GM12864 (cell line): ENCODE results near the gene NEAT1.
A peak's percentile ranks its signal among the peaks of the same experiment; 100 is the strongest.

Source experiments
- DNase-seq: peaks from one replicate; pipeline ENCODE4 v3.0.0-alpha.2; 2011; ENCODE audit warnings: low read depth
- H3K4me3 ChIP-seq: 2 replicates; pipeline ENCODE4 v1.5.1; 2011; ENCODE audit warnings: mild to moderate bottlenecking, low read depth, low read length, control low read depth
- CTCF ChIP-seq: IDR thresholded peaks from 2 replicates; pipeline ENCODE4 v1.5.1; 2011; ENCODE audit warnings: low read depth, mild to moderate bottlenecking, moderate library complexity, low read length, control low read depth, inconsistent platforms; ENCODE audit errors: missing control alignments

The NEAT1 gene

GRCh38 chr11:65382804-65383368 is 39.7 kb upstream of the NEAT1 start:
- no peak for DNase-seq
- TF ChIP-seq CTCF = no peak
- peak overlapping the region; percentile 69 for H3K4me3 ChIP-seq

GRCh38 chr11:65383778-65384177 is 38.8 kb upstream of the NEAT1 start:
- no peak for DNase-seq
- no peak overlapping the region for H3K4me3 ChIP-seq
- no peak for TF ChIP-seq CTCF

GRCh38 chr11:65384301-65384889 is 38.2 kb upstream of the NEAT1 start:
- no peak for DNase-seq
- no peak overlapping the region for H3K4me3 ChIP-seq
- TF ChIP-seq CTCF = no peak

- DNase-seq = peak; percentile 31
- peak within 1 kb of the TSS; percentile 81 for H3K4me3 ChIP-seq
- no peak for TF ChIP-seq CTCF
Observed at GRCh38 chr11:65386307-65387140, 36.1 kb upstream of the NEAT1 start, which contains the start of gene FRMD8. TSS of gene FRMD8 (plus strand) at chr11:65386637. CDS start at chr11:65387037, 400 bp downstream.

GRCh38 chr11:65388731-65389130 is 33.9 kb upstream of the NEAT1 start:
- H3K4me3 ChIP-seq = no peak overlapping the region; the same call in 1 of the 2 replicates
- no peak for TF ChIP-seq CTCF
- no peak for DNase-seq

GRCh38 chr11:65389294-65389980 is 33.2 kb upstream of the NEAT1 start:
- no peak for DNase-seq
- H3K4me3 ChIP-seq = no peak overlapping the region
- TF ChIP-seq CTCF = no peak
